ENCODE results near the gene ACER3.

Gene ACER3

GRCh38 chr11:76977791-76978190, 117.1 kb downstream of the ACER3 start:
- H3K56ac ChIP-seq (ENCODE audit: low read length) = no peak overlapping the region
- no peak overlapping the region for H2BK15ac ChIP-seq (replicated peaks; ENCODE audit: low read depth)
- no peak overlapping the region for H2AK5ac ChIP-seq (ENCODE audit: low read length)
- peak overlapping the region; percentile 9 for H3K23ac ChIP-seq (ENCODE audit: low read length)
- no peak overlapping the region for H3K4me2 ChIP-seq (ENCODE audit: low read length)
- no peak overlapping the region for H4K8ac ChIP-seq (ENCODE audit: low read depth, low read length)
- H3K79me2 ChIP-seq (ENCODE audit: control insufficient read depth, insufficient read depth, low read length) = no peaks in the 10 kb centered on the region
- no peak overlapping the region for H3K27ac ChIP-seq (ENCODE audit: low read depth, low read length)
- H3K18ac ChIP-seq (ENCODE audit: low read length) = no peak overlapping the region
- WGBS (ENCODE audit: extremely low coverage, insufficient coverage, low lambda C conversion rate) = no CpG with 5 or more reads among the region's 8 CpGs
- H3K4me3 ChIP-seq (ENCODE audit: low read length) = no peak overlapping the region
- H2BK120ac ChIP-seq (ENCODE audit: low read depth, low read length) = no peak overlapping the region
- H2BK5ac ChIP-seq (ENCODE audit: low read length) = no peak overlapping the region
- H3K4me1 ChIP-seq (ENCODE audit: control insufficient read depth, low read depth, low read length) = no peaks in the 10 kb centered on the region
- H4K5ac ChIP-seq (ENCODE audit: low read length) = no peak overlapping the region
- no peak for DNase-seq
- no peak overlapping the region for H3K4ac ChIP-seq (ENCODE audit: low read depth, low read length)
- no peaks in the 10 kb centered on the region for H3K79me1 ChIP-seq (ENCODE audit: low read length)
- no peaks in the 10 kb centered on the region for H3K36me3 ChIP-seq (ENCODE audit: control insufficient read depth, insufficient read depth, low read length)
- H3K9ac ChIP-seq (ENCODE audit: low read length) = no peak overlapping the region
- no peaks in the 10 kb centered on the region for H3K27me3 ChIP-seq (ENCODE audit: insufficient read depth, low read length, poor library complexity)

- H3K27me3 ChIP-seq (ENCODE audit: insufficient read depth, low read length, poor library complexity) = no peaks in the 10 kb centered on the region
- no peak overlapping the region for H3K9ac ChIP-seq (ENCODE audit: low read length)
- no peaks in the 10 kb centered on the region for H3K79me1 ChIP-seq (ENCODE audit: low read length)
- no peak overlapping the region for H3K4me3 ChIP-seq (ENCODE audit: low read length)
- no peaks in the 10 kb centered on the region for H3K36me3 ChIP-seq (ENCODE audit: control insufficient read depth, insufficient read depth, low read length)
- H3K4me2 ChIP-seq (ENCODE audit: low read length) = no peak overlapping the region
- no peak for DNase-seq
- no peak overlapping the region for H2BK15ac ChIP-seq (replicated peaks; ENCODE audit: low read depth)
- no peak overlapping the region for H3K18ac ChIP-seq (ENCODE audit: low read length)
- no CpG with 5 or more reads among the region's 4 CpGs for WGBS (ENCODE audit: extremely low coverage, insufficient coverage, low lambda C conversion rate)
- H4K8ac ChIP-seq (ENCODE audit: low read depth, low read length) = no peak overlapping the region
- H3K27ac ChIP-seq (ENCODE audit: low read depth, low read length) = no peak overlapping the region
- no peak overlapping the region for H2AK5ac ChIP-seq (ENCODE audit: low read length)
- no peak overlapping the region for H4K5ac ChIP-seq (ENCODE audit: low read length)
- no peak overlapping the region for H3K23ac ChIP-seq (ENCODE audit: low read length)
- H3K4ac ChIP-seq (ENCODE audit: low read depth, low read length) = no peak overlapping the region
- no peak overlapping the region for H2BK5ac ChIP-seq (ENCODE audit: low read length)
- H3K79me2 ChIP-seq (ENCODE audit: control insufficient read depth, insufficient read depth, low read length) = no peaks in the 10 kb centered on the region
- H3K4me1 ChIP-seq (ENCODE audit: control insufficient read depth, low read depth, low read length) = no peaks in the 10 kb centered on the region
- no peak overlapping the region for H3K56ac ChIP-seq (ENCODE audit: low read length)
- no peak overlapping the region for H2BK120ac ChIP-seq (ENCODE audit: low read depth, low read length)
Measured at GRCh38 chr11:76978239-76978638, 117.5 kb downstream of the ACER3 start.

GRCh38 chr11:76978818-76979217, 118.1 kb downstream of the ACER3 start:
- H3K4me2 ChIP-seq (ENCODE audit: low read length) = no peak overlapping the region
- DNase-seq = no peak
- H2BK5ac ChIP-seq (ENCODE audit: low read length) = no peak overlapping the region
- H3K36me3 ChIP-seq (ENCODE audit: control insufficient read depth, insufficient read depth, low read length) = no peaks in the 10 kb centered on the region
- no peak overlapping the region for H3K23ac ChIP-seq (ENCODE audit: low read length)
- H3K4me3 ChIP-seq (ENCODE audit: low read length) = no peak overlapping the region
- H3K79me2 ChIP-seq (ENCODE audit: control insufficient read depth, insufficient read depth, low read length) = no peaks in the 10 kb centered on the region
- no peak overlapping the region for H4K8ac ChIP-seq (ENCODE audit: low read depth, low read length)
- H3K27me3 ChIP-seq (ENCODE audit: insufficient read depth, low read length, poor library complexity) = no peaks in the 10 kb centered on the region
- WGBS (ENCODE audit: extremely low coverage, insufficient coverage, low lambda C conversion rate) = no CpG with 5 or more reads among the region's 3 CpGs
- no peak overlapping the region for H4K5ac ChIP-seq (ENCODE audit: low read length)
- no peak overlapping the region for H3K56ac ChIP-seq (ENCODE audit: low read length)
- H2BK15ac ChIP-seq (replicated peaks; ENCODE audit: low read depth) = no peak overlapping the region
- H3K27ac ChIP-seq (ENCODE audit: low read depth, low read length) = no peak overlapping the region
- no peak overlapping the region for H3K9ac ChIP-seq (ENCODE audit: low read length)
- no peak overlapping the region for H3K4ac ChIP-seq (ENCODE audit: low read depth, low read length)
- H3K18ac ChIP-seq (ENCODE audit: low read length) = no peak overlapping the region
- no peak overlapping the region for H2BK120ac ChIP-seq (ENCODE audit: low read depth, low read length)
- no peaks in the 10 kb centered on the region for H3K79me1 ChIP-seq (ENCODE audit: low read length)
- no peak overlapping the region for H2AK5ac ChIP-seq (ENCODE audit: low read length)
- H3K4me1 ChIP-seq (ENCODE audit: control insufficient read depth, low read depth, low read length) = no peaks in the 10 kb centered on the region

- no peak overlapping the region for H3K4me2 ChIP-seq (ENCODE audit: low read length)
- no peaks in the 10 kb centered on the region for H3K27me3 ChIP-seq (ENCODE audit: insufficient read depth, low read length, poor library complexity)
- no peak overlapping the region for H4K5ac ChIP-seq (ENCODE audit: low read length)
- H4K8ac ChIP-seq (ENCODE audit: low read depth, low read length) = no peak overlapping the region
- no peak overlapping the region for H2AK5ac ChIP-seq (ENCODE audit: low read length)
- no peak overlapping the region for H3K4me3 ChIP-seq (ENCODE audit: low read length)
- H3K27ac ChIP-seq (ENCODE audit: low read depth, low read length) = no peak overlapping the region
- H3K4me1 ChIP-seq (ENCODE audit: control insufficient read depth, low read depth, low read length) = no peaks in the 10 kb centered on the region
- no peaks in the 10 kb centered on the region for H3K36me3 ChIP-seq (ENCODE audit: control insufficient read depth, insufficient read depth, low read length)
- H2BK5ac ChIP-seq (ENCODE audit: low read length) = no peak overlapping the region
- H3K79me1 ChIP-seq (ENCODE audit: low read length) = no peaks in the 10 kb centered on the region
- no peak overlapping the region for H2BK15ac ChIP-seq (replicated peaks; ENCODE audit: low read depth)
- H3K56ac ChIP-seq (ENCODE audit: low read length) = no peak overlapping the region
- no peaks in the 10 kb centered on the region for H3K79me2 ChIP-seq (ENCODE audit: control insufficient read depth, insufficient read depth, low read length)
- no peak overlapping the region for H3K23ac ChIP-seq (ENCODE audit: low read length)
- no peak overlapping the region for H3K18ac ChIP-seq (ENCODE audit: low read length)
- H2BK120ac ChIP-seq (ENCODE audit: low read depth, low read length) = no peak overlapping the region
- no peak for DNase-seq
- no peak overlapping the region for H3K4ac ChIP-seq (ENCODE audit: low read depth, low read length)
- H3K9ac ChIP-seq (ENCODE audit: low read length) = no peak overlapping the region
Measured at GRCh38 chr11:76980196-76980595, 119.5 kb downstream of the ACER3 start.

- H3K23ac ChIP-seq (ENCODE audit: low read length) = no peak overlapping the region
- H3K9ac ChIP-seq (ENCODE audit: low read length) = no peak overlapping the region
- no peak overlapping the region for H3K4ac ChIP-seq (ENCODE audit: low read depth, low read length)
- H3K4me2 ChIP-seq (ENCODE audit: low read length) = no peak overlapping the region
- H3K56ac ChIP-seq (ENCODE audit: low read length) = no peak overlapping the region
- H3K79me2 ChIP-seq (ENCODE audit: control insufficient read depth, insufficient read depth, low read length) = no peaks in the 10 kb centered on the region
- no peaks in the 10 kb centered on the region for H3K4me1 ChIP-seq (ENCODE audit: control insufficient read depth, low read depth, low read length)
- H2BK15ac ChIP-seq (replicated peaks; ENCODE audit: low read depth) = no peak overlapping the region
- DNase-seq = no peak
- no peak overlapping the region for H4K5ac ChIP-seq (ENCODE audit: low read length)
- H3K27me3 ChIP-seq (ENCODE audit: insufficient read depth, low read length, poor library complexity) = no peaks in the 10 kb centered on the region
- H2BK120ac ChIP-seq (ENCODE audit: low read depth, low read length) = no peak overlapping the region
- WGBS (ENCODE audit: extremely low coverage, insufficient coverage, low lambda C conversion rate) = no CpG with 5 or more reads among the region's 1 CpG
- no peak overlapping the region for H4K8ac ChIP-seq (ENCODE audit: low read depth, low read length)
- H3K79me1 ChIP-seq (ENCODE audit: low read length) = no peaks in the 10 kb centered on the region
- H3K4me3 ChIP-seq (ENCODE audit: low read length) = no peak overlapping the region
- no peak overlapping the region for H3K18ac ChIP-seq (ENCODE audit: low read length)
- H2BK5ac ChIP-seq (ENCODE audit: low read length) = no peak overlapping the region
- H3K27ac ChIP-seq (ENCODE audit: low read depth, low read length) = no peak overlapping the region
- no peaks in the 10 kb centered on the region for H3K36me3 ChIP-seq (ENCODE audit: control insufficient read depth, insufficient read depth, low read length)
- no peak overlapping the region for H2AK5ac ChIP-seq (ENCODE audit: low read length)
Measured at GRCh38 chr11:76984743-76985142, 124.0 kb downstream of the ACER3 start.

GRCh38 chr11:76987203-76987602, 126.5 kb downstream of the ACER3 start:
- DNase-seq = no peak
- Histone ChIP-seq H3K27ac (ENCODE audit: low read depth, low read length) (no peak overlapping the region), H3K4me2 (ENCODE audit: low read length) (no peak overlapping the region), H3K23ac (ENCODE audit: low read length) (no peak overlapping the region), H3K27me3 (ENCODE audit: insufficient read depth, low read length, poor library complexity) (no peaks in the 10 kb centered on the region), H3K4me3 (ENCODE audit: low read length) (no peak overlapping the region), H3K56ac (ENCODE audit: low read length) (no peak overlapping the region), H3K4me1 (ENCODE audit: control insufficient read depth, low read depth, low read length) (no peaks in the 10 kb centered on the region), H3K36me3 (ENCODE audit: control insufficient read depth, insufficient read depth, low read length) (no peaks in the 10 kb centered on the region), H3K79me2 (ENCODE audit: control insufficient read depth, insufficient read depth, low read length) (no peaks in the 10 kb centered on the region), H3K9ac (ENCODE audit: low read length) (no peak overlapping the region), H3K18ac (ENCODE audit: low read length) (no peak overlapping the region), H4K8ac (ENCODE audit: low read depth, low read length) (no peak overlapping the region), H2BK15ac (replicated peaks; ENCODE audit: low read depth) (no peak overlapping the region), H3K79me1 (ENCODE audit: low read length) (no peaks in the 10 kb centered on the region), H4K5ac (ENCODE audit: low read length) (no peak overlapping the region), H2AK5ac (ENCODE audit: low read length) (no peak overlapping the region), H2BK120ac (ENCODE audit: low read depth, low read length) (no peak overlapping the region), H3K4ac (ENCODE audit: low read depth, low read length) (no peak overlapping the region), H2BK5ac (ENCODE audit: low read length) (no peak overlapping the region)
- no CpG with 5 or more reads among the region's 1 CpG for WGBS (ENCODE audit: extremely low coverage, insufficient coverage, low lambda C conversion rate)
